ENCODE measurements around the gene TIMM50.

- TF ChIP-seq, protein P1, sequence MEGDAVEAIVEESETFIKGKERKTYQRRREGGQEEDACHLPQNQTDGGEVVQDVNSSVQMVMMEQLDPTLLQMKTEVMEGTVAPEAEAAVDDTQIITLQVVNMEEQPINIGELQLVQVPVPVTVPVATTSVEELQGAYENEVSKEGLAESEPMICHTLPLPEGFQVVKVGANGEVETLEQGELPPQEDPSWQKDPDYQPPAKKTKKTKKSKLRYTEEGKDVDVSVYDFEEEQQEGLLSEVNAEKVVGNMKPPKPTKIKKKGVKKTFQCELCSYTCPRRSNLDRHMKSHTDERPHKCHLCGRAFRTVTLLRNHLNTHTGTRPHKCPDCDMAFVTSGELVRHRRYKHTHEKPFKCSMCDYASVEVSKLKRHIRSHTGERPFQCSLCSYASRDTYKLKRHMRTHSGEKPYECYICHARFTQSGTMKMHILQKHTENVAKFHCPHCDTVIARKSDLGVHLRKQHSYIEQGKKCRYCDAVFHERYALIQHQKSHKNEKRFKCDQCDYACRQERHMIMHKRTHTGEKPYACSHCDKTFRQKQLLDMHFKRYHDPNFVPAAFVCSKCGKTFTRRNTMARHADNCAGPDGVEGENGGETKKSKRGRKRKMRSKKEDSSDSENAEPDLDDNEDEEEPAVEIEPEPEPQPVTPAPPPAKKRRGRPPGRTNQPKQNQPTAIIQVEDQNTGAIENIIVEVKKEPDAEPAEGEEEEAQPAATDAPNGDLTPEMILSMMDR (IDR thresholded peaks at IDR 0.05): no peak
- TF ChIP-seq POLR2A (IDR thresholded peaks at IDR 0.05): no peak
Measured at GRCh38 chr19:39438270-39438934, 42.2 kb upstream of the TIMM50 start.

All from esophagus squamous epithelium (tissue), 4 donors.